ENCODE data around the gene GYS2.

DNA sequence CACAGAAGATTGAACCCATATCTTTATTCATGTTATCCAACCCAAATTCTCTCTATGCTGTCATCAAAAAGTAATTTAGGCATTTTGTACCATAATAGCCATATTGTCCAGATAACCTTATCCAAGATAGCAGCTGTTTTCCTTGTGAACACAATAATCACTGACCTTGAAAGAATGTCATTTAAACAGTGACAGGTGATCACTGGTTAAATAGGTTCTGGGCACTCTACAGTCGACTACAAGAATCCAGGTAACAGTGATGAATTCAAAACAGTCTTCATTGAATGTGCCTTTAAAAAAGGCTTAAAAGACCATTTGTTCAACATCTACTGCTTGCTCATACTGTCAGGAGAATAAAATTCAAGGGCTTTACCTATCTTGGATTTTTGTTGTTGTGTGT lies 83.1 kb downstream of the GYS2 start:
- TF ChIP-seq POLR2A (IDR thresholded peaks at IDR 0.05) (no peak), POLR2AphosphoS5 (IDR thresholded peaks at IDR 0.05; ENCODE audit: insufficient read depth in 1 of 2, low read depth in 1 of 2) (no peak)
